HG03039 (cell line): ENCODE results near the gene NTSR2.

Experiments
- ATAC-seq: cut with Tn5 transposase; IDR thresholded peaks from one replicate; pipeline ENCODE4 v1.9.1; 2021; ENCODE audit warnings: mild to moderate bottlenecking, moderate library complexity; ENCODE audit not compliant: unreplicated experiment

NTSR2 gene

DNA sequence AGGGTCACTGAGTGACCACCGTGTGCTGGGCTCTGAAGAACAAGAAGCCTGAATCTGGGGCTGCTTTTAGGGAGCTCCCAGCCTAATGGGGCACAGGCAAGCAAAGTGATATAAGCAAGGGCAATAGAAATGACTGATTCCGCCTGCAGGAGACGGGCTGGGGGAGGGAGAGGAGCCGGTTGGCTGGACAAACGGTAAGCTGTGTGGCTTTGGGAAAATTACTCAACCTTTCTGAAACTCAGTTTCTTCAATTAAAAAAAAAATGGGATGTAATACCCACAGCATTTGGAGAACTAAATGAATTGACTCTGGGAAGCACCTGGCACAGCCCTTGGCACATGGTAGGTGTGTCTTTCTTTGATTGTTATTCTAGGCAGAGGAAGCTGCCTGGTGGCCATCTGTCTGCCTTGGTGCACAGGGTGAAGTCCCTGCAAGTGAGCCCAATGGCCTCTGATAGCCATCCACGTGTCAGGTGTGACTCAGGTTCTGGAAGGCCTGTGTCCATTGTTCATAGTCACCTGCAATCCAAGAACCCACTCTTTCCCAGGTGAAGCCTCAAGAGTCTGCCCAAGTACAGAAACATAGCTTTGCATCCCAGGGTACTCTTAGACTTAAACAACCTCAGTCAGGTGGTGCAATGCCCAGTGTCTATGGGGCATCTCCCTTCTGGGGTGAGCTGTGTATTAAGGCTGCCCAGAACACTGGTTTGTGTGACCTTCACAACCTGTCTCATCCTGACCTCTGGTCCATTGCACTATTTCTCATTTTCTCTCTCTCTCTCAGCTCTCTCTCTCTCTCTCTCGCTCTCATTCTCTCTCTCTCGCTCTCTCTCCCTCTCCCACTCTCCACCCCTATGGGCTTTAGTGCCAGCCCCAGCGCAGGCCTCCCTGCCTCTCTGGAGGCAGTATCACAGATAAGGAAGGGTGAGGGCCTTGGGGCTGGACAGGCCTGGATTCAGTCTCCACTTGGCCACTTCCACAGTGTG lies 30.0 kb upstream of the NTSR2 start:
- no peak for ATAC-seq

DNA sequence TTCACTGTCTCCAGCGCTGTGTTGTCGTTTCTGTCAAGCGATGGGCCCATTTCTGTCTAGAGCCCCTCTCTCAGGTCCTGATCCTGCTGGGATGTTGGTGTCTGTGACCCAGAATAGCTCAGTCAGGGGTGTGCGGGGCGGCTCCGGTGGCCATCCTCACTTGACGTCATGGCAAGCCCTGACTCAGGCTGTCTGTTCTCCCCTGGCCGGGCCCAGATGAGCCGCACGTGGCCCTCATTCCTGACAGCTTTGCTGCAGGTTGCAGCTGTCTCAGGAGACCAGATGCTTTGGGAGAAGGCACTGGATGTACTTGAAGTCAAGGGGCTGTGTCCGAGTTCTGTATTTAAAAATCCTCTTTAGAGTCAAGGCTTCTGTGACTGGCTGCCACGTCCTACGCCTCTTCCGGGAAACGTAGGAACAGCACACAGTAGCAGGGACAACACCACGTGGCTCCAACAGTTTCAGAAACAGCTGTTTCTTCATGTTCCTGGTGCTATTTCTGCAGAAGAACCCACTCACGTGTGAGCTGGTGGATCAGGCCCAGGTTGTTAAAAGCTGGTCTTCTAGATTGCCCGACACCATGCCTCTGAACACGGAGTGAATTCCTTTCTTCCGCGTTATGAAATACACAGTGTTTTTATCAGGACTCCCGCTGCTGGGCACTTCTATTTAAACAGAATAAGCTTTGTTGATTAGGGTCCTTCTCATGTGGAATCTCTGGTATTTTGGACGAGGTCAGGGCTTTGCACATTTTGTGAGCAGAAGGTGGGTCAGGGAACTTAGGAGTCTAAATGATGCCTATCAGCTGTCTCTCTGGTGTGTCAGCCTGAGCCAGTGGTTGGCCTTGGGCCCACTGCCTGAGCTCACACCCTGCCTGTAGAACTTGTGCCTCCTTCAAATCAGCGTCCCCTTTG lies 28.3 kb upstream of the NTSR2 start:
- no peak for ATAC-seq

DNA sequence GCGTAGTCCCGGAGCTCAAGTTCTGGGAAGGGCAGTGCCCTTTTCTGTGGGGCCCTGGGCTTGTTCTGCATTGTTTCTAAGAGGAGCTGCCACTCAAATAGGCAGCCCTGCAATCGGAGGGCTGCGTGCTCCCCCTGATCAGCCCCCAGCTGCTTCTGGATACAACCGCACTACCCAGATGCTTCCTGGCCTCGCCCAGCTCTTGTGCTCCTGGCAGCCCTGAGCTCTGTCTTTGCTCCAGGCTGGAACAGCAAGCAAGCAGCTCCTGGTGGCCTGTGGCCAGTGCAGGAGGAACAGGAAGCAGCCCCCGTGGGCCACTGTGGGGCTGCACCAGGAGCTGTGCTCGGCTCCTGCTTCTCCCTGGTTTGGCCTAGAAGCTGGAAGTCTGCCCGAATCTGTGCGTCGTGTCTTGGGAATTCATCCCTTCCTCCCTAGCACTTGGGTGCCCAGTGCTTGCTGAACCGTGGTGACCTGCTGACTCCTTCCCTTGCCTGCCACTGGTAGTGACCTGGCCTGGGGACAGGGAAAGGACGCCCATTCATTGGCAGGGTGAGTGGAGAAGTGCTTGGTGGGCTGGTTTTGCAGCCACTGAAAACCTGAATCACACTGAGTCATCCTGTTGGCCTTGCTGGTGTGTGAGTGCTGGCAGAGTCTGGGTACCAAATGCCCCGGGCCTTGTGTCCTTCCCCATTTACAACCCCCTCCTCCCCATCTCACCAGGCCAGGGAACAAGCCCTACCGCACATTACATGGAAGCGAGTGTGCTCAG lies 27.3 kb upstream of the NTSR2 start:
- ATAC-seq = no peak

DNA sequence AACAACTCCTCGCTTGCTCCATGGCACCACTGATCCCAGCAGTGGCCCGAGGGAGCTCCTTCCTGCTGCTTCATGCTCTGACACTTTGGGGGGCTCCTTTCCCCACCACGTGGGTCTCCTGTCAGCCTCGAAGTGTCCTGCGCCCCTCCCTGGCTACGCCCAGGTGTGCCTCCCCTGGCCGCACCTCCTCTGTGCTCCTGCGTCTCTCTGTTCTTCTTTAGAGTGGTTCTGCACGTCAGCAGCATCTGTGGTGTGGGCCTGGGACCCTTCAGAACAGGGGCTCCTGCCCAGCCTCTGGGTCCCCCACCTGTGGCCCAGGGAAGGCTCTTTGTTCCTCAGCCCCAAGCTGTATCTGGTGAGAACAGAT lies 26.7 kb upstream of the NTSR2 start:
- no peak for ATAC-seq

DNA sequence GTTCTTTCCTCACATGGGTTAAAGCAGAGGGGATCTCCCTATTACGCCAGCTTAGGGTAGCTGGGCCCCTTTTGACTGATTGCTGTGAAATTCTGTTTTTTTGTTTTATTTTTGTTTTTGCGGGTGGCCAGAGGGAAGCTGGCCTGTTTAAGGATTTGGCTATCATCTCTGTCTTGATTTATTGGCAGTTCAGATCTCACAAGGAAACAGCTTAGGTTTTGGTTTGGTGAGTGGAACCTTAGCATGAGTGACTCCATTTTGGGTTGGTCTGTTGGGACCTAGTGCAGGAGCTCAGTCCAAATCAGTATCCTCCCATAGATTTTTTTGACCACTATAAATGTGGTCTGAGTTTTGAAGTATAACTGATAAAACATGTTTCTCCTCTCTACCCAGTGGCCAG lies 25.6 kb upstream of the NTSR2 start:
- ATAC-seq = no peak

DNA sequence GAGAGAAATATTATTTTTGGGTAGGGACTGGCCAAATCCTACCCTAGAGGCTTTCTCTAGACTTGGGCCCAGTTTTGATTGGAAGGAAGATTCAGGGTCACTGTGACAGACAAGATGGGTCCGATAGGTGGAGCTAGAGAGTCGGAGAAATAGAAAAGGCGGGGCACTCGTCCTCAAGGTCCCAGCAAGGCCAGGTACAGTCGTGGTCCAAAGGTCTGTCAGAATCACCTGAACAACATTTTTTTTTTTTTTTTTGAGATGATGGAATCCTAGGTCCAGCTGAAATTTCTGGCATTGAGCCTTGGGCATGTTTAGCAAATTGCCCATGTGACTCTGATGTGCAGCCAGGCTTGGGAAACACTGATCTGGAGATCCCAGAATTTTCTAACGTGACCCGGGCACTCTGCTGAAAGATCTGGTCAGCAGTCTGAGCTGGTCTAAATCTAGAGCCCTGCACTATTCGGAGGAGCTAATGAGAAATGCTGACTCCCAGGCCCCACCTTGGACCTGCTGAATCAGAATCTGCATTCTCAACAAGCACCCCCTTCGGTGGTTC lies 23.0 kb upstream of the NTSR2 start:
- peak; percentile 61 for ATAC-seq

DNA sequence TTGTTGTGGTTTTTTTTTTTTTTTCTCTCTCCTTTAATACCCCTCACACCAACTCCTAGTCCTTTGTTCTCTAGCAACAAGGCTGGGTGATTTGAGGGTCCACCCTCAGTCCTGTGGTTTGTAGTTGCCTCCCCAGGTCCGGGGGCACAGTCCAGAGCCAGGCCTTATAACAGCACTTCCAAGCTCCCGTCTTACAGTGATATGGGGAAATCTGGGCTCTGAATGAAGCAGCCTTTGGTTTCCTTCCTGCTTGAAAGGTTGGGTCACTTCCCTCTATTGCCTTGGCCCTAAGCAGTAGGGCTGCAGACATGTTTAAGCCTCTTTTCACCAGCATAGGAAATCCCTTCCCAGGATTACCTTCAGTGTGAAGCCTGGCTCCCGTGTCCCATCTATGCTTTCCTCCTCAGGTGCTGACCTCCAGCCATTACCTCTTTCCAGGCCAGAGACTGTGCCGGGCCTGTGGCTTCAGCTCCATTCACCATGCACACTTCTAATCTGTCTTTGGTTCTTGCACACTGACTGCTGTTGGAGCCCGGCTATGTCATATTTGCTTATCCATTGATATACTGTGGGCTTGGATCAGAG lies 21.2 kb upstream of the NTSR2 start:
- no peak for ATAC-seq

DNA sequence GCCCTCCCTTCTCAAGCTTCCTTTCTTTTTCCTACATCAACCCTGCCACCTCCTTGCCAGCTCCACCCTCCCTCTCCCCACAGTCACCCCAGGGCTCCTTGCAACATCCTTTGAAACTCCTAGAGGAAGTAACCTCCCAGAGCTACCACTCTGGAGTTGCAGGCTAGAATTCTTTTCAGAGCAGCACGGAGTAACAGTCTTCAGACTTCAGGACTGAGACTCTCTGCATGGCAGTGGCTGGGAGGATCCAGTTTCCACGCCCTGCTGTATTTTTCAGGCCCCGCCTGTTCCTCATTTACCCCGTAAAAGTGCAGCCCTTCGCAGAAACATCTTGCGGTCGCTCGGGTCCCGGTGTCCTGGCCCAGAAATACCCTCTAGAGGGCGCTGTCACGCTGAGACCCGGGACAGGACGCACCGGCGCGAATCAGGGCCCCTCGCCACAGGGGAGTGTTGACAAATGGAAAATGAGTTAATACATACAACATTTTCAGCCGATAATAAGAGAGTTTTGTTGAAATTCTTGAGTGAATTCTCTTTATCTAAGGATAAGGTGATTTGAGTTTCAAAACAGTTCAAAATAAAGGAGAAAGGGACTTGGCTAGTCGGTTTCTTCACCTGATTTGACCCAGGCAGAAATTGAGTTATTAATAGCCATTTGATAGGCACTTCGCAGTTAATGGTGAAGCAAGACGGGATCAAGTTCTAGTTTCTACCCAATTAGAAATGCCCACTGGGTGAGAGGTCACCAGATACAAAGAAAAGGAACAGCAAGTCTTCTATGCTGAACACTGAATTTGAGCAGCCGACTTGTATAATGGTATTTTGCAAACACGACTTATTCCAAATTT lies 18.5 kb upstream of the NTSR2 start:
- ATAC-seq = peak; percentile 65

DNA sequence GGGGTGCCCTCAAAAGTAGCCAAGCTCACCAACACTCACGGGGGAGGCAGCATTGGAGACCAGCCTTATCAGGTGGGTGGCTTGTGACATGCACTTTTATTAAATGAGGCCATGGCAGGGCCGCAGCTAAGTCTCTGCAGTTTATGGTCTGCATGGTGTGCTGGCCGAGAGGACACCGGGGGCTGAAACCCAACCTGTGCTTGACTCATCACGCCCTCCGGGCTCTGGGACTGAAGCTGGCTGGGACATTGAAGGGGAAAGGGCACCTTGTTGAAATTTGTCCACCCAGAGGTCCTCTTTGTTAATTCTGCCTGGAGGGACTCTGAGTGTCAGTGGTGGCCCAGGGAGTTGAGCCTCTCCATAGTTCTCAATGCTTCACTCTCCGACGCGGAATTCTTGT lies 17.7 kb upstream of the NTSR2 start:
- no peak for ATAC-seq

DNA sequence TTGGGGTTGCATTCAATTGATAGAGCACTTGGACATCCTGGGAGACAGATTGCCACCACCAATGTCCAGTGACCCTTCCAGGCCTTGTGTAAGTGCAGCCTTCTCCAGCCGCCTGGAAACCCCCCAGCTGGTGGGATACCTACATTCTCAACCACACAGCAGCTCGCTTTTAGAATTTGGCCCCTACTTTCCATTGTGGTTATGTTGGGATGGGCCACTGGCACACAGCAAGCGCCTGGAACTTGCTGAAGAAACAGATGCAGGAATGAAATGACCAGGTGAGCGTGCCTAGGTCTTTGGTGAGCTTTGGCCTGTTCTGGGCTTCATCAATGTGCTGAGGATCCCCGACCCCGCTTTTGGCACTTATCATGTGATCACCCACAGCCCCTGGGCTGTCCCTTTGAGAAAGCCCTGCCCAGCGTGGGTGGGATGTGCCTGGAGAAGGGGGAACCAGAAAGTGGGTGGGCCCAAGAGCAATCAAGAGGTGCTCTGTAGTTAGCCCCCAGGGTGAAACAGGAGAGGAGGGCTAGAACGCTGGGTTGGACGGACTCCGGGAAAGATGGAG lies 16.0 kb upstream of the NTSR2 start:
- no peak for ATAC-seq

DNA sequence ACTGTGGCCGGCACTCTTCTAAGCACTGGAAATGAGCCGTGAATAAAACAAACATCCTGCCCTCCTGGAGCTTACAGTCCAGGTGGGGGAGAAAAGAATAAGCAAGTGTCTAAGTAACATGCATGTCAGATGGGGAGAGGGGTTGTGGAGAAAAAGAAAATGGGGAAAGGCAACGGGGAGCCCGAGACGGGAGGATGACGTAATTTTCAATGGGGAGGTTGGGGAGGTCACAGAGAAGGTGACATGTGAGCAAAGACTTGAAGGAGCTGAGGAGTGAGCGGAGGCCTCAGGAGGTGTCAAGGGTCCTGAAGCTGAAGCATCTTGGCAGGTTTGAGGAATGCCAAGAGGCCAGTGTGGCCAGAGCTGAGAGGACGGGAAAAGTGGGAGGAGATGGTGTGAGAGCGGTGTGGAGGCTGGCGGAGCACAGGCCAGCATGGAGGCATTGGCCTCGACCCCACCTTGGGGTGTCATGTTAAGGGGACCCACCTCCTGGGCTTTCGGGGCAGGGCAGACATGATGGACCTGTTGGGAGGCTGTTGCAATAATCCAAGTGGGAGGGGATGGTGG lies 15.0 kb upstream of the NTSR2 start:
- ATAC-seq = no peak

DNA sequence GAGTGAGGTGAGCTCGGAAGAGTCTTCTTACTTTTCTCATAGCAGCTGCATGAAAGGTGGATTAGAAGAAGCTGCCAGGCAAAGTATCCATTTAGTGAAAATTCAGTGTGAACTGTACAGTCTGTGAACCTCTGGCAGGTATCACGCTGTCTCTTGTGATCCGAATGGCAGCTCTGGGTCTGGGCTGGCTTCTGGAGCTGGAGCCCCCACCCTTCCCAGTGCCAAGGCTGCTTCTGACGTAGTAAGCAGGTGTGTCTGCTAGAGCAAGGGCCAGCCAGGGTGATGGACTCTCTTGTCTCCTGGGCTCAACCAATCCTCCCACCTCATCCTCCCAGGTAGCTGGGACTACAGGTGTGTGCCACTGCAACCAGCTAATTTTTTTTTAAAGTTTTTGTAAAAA lies 14.0 kb upstream of the NTSR2 start:
- ATAC-seq = no peak

DNA sequence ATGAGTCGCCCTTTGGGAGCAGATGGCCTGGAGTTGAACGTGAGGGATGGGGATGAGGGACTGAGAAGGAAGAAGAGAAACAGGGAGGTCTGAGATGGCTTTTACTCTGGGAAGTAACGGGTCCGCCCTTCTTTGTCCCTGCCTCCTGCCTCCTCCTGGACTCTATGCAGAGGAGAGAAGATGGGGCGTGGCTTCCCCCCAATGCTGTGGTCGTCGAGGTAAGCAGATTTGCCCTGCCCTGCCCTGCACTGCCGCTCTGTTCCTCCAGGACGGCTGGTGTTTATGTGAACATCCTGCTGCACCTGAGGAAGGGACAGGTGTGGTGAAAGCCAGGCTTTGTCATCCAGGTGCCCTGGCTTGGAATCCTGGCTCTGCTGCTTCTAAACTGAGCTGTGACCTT lies 13.5 kb upstream of the NTSR2 start:
- ATAC-seq = no peak

DNA sequence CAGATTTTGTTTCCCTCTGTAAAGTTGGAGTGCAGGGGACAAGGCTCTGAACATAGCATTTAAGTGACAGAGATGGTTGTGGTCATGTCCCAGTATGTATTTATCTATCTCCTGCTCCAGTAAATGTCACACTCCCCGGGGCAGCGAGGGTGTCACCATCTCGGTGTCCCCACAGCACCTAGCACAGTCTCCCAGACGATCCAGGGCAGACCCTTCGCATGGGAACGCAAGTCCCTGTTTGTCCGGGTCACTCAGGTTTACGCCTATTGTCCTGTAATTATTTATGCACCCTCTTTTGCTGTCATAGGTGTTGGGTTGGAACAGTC lies 12.6 kb upstream of the NTSR2 start:
- no peak for ATAC-seq

DNA sequence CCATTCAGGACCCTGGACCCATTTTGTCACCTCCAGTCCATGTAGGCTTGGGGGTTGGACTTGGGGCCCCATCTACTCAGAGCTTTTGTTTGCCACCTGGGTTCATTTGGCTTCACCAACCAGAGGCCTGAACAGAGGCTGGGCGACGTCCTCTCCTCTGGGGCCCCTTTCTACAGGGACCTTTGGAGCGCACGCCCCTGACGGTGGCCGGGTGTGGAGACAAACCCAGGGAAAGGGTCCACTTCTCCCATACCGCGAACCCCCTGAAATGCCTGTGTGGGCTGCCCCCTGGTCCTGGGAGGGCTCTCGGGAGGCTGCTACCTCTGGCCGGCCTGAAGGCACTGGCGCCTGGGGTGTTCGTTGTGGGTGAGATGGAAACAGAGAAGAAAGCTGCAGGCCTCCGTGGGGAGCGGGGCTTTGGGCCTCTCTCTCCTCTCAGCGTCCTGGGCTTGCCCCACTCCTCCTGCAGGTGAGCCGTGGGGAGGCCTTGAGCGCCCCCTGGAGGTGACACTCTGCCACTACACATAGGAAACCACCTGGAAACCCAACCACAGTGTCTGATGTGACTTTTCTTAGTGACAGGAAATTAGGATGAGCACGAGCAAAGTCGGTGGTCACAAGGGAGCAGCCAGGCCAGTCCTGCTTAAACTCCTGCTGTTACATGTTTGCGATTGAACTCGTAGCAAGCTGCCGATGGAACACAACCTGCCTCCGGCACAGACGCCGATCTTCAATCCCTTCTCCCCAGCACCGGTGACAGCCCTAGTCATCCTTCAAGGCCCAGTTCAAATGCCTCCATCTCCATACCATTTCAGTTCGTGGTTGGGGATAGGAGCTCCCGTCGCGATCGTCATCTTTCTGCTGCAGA lies 12.0 kb upstream of the NTSR2 start:
- ATAC-seq = no peak

DNA sequence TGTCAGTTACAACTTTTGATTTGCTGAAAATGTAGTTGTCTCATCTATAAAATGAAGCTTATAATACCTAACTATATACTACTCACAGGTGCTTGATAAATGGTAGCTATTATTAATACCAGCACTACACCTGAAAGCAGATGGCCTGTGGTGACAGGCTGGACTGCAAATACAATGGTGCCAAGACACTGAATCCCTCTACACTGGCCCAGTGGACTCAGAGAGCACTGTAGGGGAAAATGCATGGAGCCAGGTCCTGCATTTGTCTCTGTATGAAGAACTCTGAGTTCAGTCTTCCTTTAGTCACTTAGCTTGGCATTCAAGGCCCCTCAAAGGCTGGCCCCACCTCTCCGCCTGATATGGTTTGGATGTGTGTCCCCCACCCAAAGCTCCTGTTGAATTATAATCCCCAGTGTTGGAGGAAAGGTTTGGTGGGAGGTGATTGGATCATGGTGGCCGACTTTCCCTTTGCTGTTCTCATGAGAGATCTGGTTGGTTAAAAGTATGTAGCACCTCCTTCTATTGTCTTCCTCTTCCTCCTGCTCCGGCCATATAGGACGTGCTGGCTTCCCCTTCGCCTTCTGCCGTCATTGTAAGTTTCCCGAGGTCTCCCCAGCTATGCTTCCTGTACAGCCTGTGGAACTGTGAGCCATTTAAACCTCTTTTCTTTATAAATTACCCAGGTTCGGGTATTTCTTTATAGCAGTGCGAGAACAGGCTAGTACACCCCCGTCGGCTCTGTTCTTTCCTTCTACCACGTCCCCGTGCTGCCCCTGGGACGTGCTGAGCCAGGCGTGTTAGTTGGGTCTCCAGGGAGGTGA lies 11.1 kb upstream of the NTSR2 start:
- no peak for ATAC-seq

DNA sequence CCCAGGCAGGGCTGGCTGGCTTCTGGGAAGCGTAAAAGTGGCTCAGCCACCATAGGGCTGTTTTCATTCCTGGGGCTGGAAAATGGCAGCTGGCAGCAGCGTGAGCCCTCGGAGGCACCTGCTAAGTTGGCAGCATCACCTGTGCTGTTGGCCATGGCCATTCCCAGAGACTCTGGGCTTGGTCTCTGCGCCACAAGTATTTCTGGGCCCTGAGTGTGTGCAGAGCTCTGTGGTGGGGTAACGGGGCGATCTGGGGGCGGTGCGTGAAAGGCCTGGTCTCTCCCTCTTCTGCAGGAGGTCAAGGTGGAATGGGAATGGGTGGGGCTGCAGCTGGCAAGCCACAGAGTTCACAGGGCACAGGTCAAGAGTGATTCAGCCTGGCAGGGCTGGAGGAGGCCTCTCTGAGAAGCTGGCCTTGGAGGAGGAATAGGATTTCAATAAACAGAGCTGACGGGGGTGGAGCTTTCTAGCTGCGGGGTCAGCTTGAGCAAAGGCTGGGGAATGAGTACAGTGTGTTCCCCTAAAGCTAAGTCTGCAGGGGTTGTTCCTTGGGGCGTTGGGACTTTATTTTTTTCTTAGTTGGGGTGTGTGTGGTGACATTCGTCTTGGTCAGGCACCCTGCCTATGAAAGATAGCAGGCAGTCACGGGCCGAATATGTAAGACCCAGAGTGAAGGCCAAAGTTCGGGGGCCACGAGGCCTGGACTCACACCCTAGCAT lies 10.3 kb upstream of the NTSR2 start:
- no peak for ATAC-seq
